Measurements from ENCODE around the gene PPFIBP2.

DNA sequence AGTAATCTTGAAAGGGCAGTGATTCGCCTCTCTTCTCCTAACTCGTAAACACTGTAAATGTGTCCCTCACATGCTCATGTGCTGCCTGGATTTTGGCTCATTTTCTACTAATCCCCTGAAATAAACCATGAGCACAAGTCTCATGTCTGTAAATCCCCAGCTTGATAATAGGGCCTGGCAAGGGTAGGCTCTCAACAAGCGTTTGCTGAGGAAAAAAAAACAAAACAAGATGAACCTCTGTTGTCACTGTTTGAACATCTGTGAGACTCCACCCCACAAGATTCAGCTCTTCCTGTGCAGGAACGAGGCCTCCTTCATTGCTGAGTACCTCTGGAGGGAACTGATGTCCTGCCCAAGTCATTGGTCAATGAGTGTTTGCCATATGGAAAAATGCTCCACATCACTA, 164.0 kb downstream of the PPFIBP2 start:
- TF ChIP-seq SUZ12 (IDR thresholded peaks at IDR 0.05; ENCODE audit: extremely low read depth, insufficient read depth, insufficient read length) (no peak), ZNF274 (IDR thresholded peaks at IDR 0.05; ENCODE audit: low read depth, low read length) (no peak)

All from NT2/D1 (cell line).